ENCODE data around the gene RFX3.
"Not testable (repeated sequence)": the region's sequence is repeated elsewhere in the genome, so short reads cannot be mapped to it uniquely, and the experiment has no call there.

Gene RFX3

GRCh38 chr9:3321186-3321585, 204.6 kb downstream of the RFX3 start:
- Histone ChIP-seq H3K4me2 (ENCODE audit: low read length) (no peak overlapping the region), H3K9me3 (ENCODE audit: control insufficient read depth, insufficient read depth, low read length) (no peaks in the 10 kb centered on the region), H4K20me1 (ENCODE audit: control insufficient read depth, insufficient read depth, low read depth, low read length) (no peaks in the 10 kb centered on the region), H3K4me1 (ENCODE audit: control insufficient read depth, low read length) (no peaks in the 10 kb centered on the region), H3F3A (ENCODE audit: control insufficient read depth, insufficient read depth) (no peaks in the 10 kb centered on the region), H3K36me3 (ENCODE audit: control insufficient read depth, low read length) (no peaks in the 10 kb centered on the region), H3K27me3 (ENCODE audit: control insufficient read depth, low read length) (no peaks in the 10 kb centered on the region), H3K79me2 (ENCODE audit: control insufficient read depth, low read length) (no peaks in the 10 kb centered on the region), H3K4me3 (ENCODE audit: low read length) (no peak overlapping the region), H3K9me2 (replicated peaks; ENCODE audit: control insufficient read depth, low read length) (no peaks in the 10 kb centered on the region), H3K27ac (ENCODE audit: low read depth, low read length) (no peak overlapping the region)
- no peak for TF ChIP-seq CTCF (IDR thresholded peaks at IDR 0.05; ENCODE audit: low read depth, low read length, poor library complexity, severe bottlenecking)
- TF ChIP-seq EZH2phosphoT487 (IDR thresholded peaks at IDR 0.05; ENCODE audit: borderline replicate concordance, low read length), result no peak

DNA sequence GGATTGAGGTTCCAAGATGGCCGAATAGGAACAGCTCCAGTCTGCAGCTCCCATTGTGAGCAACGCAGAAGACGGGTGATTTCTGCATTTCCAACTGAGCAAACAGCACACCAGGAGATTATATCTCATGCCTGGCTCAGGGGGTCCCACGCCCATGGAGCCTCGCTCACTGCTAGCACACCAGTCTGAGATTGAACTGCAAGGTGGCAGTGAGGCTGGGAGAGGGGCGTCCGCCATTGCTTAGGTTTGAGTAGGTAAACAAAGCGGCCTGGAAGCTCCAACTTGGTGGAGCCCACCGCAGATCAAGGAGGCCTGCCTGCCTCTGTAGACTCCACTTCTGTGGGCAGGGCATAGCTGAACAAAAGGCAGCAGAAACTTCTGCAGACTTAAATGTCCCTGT, 213.2 kb downstream of the RFX3 start:
- not testable (repeated sequence) for H3K79me2 ChIP-seq (ENCODE audit: control insufficient read depth, low read length); H3K36me3 ChIP-seq (ENCODE audit: control insufficient read depth, low read length); H3K4me2 ChIP-seq (ENCODE audit: low read length); H3K4me1 ChIP-seq (ENCODE audit: control insufficient read depth, low read length); H3K4me3 ChIP-seq (ENCODE audit: low read length); H3K9me2 ChIP-seq (replicated peaks; ENCODE audit: control insufficient read depth, low read length); H3K9me3 ChIP-seq (ENCODE audit: control insufficient read depth, insufficient read depth, low read length); H3K27ac ChIP-seq (ENCODE audit: low read depth, low read length); H4K20me1 ChIP-seq (ENCODE audit: control insufficient read depth, insufficient read depth, low read depth, low read length); H3F3A ChIP-seq (ENCODE audit: control insufficient read depth, insufficient read depth); H3K27me3 ChIP-seq (ENCODE audit: control insufficient read depth, low read length)

DNA sequence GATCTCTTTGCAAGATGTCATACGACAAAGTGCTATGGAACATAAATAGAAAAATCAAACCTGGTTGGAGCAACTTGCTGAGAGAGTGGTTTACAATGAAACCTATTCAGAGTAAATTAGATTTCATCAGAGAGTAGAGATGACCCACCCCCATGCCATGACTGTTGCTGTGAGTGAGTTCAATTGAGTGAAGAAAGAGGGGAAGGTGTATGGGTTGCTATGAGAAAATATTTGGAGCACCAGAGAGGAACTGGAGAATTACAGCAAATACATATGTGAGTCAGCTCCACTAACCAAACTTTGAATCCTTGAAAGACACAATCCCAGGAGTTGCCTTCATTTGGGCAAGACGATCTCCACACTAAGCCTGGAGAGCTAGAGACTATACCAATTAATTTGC, 217.2 kb downstream of the RFX3 start:
- Histone ChIP-seq H3K4me1 (ENCODE audit: control insufficient read depth, low read length) (no peaks in the 10 kb centered on the region), H3K79me2 (ENCODE audit: control insufficient read depth, low read length) (no peaks in the 10 kb centered on the region), H3K27ac (ENCODE audit: low read depth, low read length) (no peak overlapping the region), H3K9me3 (ENCODE audit: control insufficient read depth, insufficient read depth, low read length) (no peaks in the 10 kb centered on the region), H3F3A (ENCODE audit: control insufficient read depth, insufficient read depth) (no peaks in the 10 kb centered on the region), H3K4me3 (ENCODE audit: low read length) (no peak overlapping the region), H3K9me2 (replicated peaks; ENCODE audit: control insufficient read depth, low read length) (no peaks in the 10 kb centered on the region), H4K20me1 (ENCODE audit: control insufficient read depth, insufficient read depth, low read depth, low read length) (no peaks in the 10 kb centered on the region), H3K4me2 (ENCODE audit: low read length) (no peak overlapping the region), H3K27me3 (ENCODE audit: control insufficient read depth, low read length) (no peaks in the 10 kb centered on the region), H3K36me3 (ENCODE audit: control insufficient read depth, low read length) (no peaks in the 10 kb centered on the region)
- TF ChIP-seq CTCF (IDR thresholded peaks at IDR 0.05; ENCODE audit: low read depth, low read length, poor library complexity, severe bottlenecking) (no peak), EZH2phosphoT487 (IDR thresholded peaks at IDR 0.05; ENCODE audit: borderline replicate concordance, low read length) (no peak)

- H3K79me2 ChIP-seq (ENCODE audit: control insufficient read depth, low read length); H4K20me1 ChIP-seq (ENCODE audit: control insufficient read depth, insufficient read depth, low read depth, low read length): not testable (repeated sequence)
Measured at GRCh38 chr9:3304388-3304787, 221.4 kb downstream of the RFX3 start.

More at GRCh38 chr9:3304388-3304787, 221.4 kb downstream of the RFX3 start:
- not testable (repeated sequence) for H3K27me3 ChIP-seq (ENCODE audit: control insufficient read depth, low read length); H3K9me2 ChIP-seq (replicated peaks; ENCODE audit: control insufficient read depth, low read length); H3K27ac ChIP-seq (ENCODE audit: low read depth, low read length); H3K36me3 ChIP-seq (ENCODE audit: control insufficient read depth, low read length); H3K9me3 ChIP-seq (ENCODE audit: control insufficient read depth, insufficient read depth, low read length); H3F3A ChIP-seq (ENCODE audit: control insufficient read depth, insufficient read depth); H3K4me2 ChIP-seq (ENCODE audit: low read length); H3K4me3 ChIP-seq (ENCODE audit: low read length)
- peaks cover 16% of the 10 kb centered on the region for H3K4me1 ChIP-seq (ENCODE audit: control insufficient read depth, low read length)

All from DOHH2 (cell line).